ENCODE measurements around the gene IGF2R. TPM values are rescaled to one million over a fixed set of nuclear protein-coding genes. Genes with fewer than 3 reads are reported as not detected.
"Not testable (repeated sequence)": the region's sequence is repeated elsewhere in the genome, so short reads cannot be mapped to it uniquely, and the experiment has no call there.

The IGF2R gene
- total and polyA plus RNA-seq, 9 donors = 29.3 to 116 (median 49.2) TPM

- WGBS, 3 donors = 93 to 96% (median 94%) methylated on average over 47 of the region's 47 CpGs
- Histone ChIP-seq H3K36me3 (no peaks in the 10 kb centered on the region), H3K4me1 (ENCODE audit: insufficient read depth) (peaks cover 4% of the 10 kb centered on the region), H3K4me3 (no peak overlapping the region), H3K9me3 (no peaks in the 10 kb centered on the region), H3K27ac (peak overlapping the region in 1 of 2 donors; percentile 30), H3K27me3 (no peaks in the 10 kb centered on the region)
- intact Hi-C loops (cut with DNase I) = loop anchor here in 1 of 4 donors (10.0 kb wide), 1 partner anchor 321 kb away; no protein-coding TSS in a partner anchor
- DNase-seq = no peak
- TF ChIP-seq EP300 (IDR thresholded peaks at IDR 0.05) = no peak
- TF ChIP-seq CTCF (IDR thresholded peaks at IDR 0.05) = no peak
- TF ChIP-seq POLR2A (IDR thresholded peaks at IDR 0.05) = no peak
These were observed 164.8 kb downstream of the IGF2R start for GRCh38 chr6:160133441-160134336.

GRCh38 chr6:160134337-160134751, 165.5 kb downstream of the IGF2R start:
- 92 to 96% (median 95%) methylated on average over 20 of the region's 20 CpGs for WGBS, 3 donors
- DNase-seq; H3K36me3 ChIP-seq; H3K27me3 ChIP-seq; H3K4me1 ChIP-seq (ENCODE audit: insufficient read depth); H3K27ac ChIP-seq; H3K9me3 ChIP-seq; H3K4me3 ChIP-seq: not testable (repeated sequence)
- intact Hi-C loops (cut with DNase I) = loop anchor here in 1 of 4 donors (10.0 kb wide), 1 partner anchor 320 kb away; no protein-coding TSS in a partner anchor

- WGBS, 3 donors = 87 to 91% (median 89%) methylated on average over 6 of the region's 6 CpGs
- no peak for DNase-seq
- no peaks in the 10 kb centered on the region for H3K27me3 ChIP-seq
- H3K9me3 ChIP-seq = no peaks in the 10 kb centered on the region
- TF ChIP-seq EP300 (IDR thresholded peaks at IDR 0.05) = no peak
- TF ChIP-seq CTCF (IDR thresholded peaks at IDR 0.05) = no peak
- TF ChIP-seq POLR2A (IDR thresholded peaks at IDR 0.05) = no peak
- intact Hi-C loops (cut with DNase I) = loop anchor here in 3 of 4 donors (5.0 to 10.0 kb wide), 3 partner anchors 212 to 322 kb away; partner anchors contain the start of gene SLC22A3 (in 1 of the 3)
- H3K36me3 ChIP-seq = no peaks in the 10 kb centered on the region
- H3K4me3 ChIP-seq = no peak overlapping the region
- no peak overlapping the region for H3K27ac ChIP-seq
- H3K4me1 ChIP-seq (ENCODE audit: insufficient read depth) = peaks cover 4% of the 10 kb centered on the region
These were observed 166.1 kb downstream of the IGF2R start for GRCh38 chr6:160134779-160135547.

- Histone ChIP-seq H3K9me3 (no peaks in the 10 kb centered on the region), H3K4me1 (ENCODE audit: insufficient read depth) (peaks cover 6% of the 10 kb centered on the region), H3K27ac (no peak overlapping the region), H3K36me3 (no peaks in the 10 kb centered on the region), H3K4me3 (no peak overlapping the region), H3K27me3 (no peaks in the 10 kb centered on the region)
- 85% methylated on average over 21 of the region's 21 CpGs for WGBS, 3 donors
- DNase-seq = no peak
- TF ChIP-seq POLR2A (IDR thresholded peaks at IDR 0.05) (no peak), EP300 (IDR thresholded peaks at IDR 0.05) (no peak), CTCF (IDR thresholded peaks at IDR 0.05) (no peak)
- intact Hi-C loops (cut with DNase I) = loop anchor here in 3 of 4 donors (5.0 to 10.0 kb wide), 3 partner anchors 211 to 321 kb away; partner anchors contain the start of gene SLC22A3 (in 1 of the 3)
These were observed 167.2 kb downstream of the IGF2R start for GRCh38 chr6:160135907-160136655.
